Left forelimb (tissue), 1 donor: ENCODE measurements around the gene CR1.
"Not testable (repeated sequence)": the region's sequence is repeated elsewhere in the genome, so short reads cannot be mapped to it uniquely, and the experiment has no call there.

Experiments used
- DNase-seq: peaks from one replicate; pipeline ENCODE4 v3.0.0-alpha.2; 2018; ENCODE audit warnings: low spot score

Gene CR1

DNA sequence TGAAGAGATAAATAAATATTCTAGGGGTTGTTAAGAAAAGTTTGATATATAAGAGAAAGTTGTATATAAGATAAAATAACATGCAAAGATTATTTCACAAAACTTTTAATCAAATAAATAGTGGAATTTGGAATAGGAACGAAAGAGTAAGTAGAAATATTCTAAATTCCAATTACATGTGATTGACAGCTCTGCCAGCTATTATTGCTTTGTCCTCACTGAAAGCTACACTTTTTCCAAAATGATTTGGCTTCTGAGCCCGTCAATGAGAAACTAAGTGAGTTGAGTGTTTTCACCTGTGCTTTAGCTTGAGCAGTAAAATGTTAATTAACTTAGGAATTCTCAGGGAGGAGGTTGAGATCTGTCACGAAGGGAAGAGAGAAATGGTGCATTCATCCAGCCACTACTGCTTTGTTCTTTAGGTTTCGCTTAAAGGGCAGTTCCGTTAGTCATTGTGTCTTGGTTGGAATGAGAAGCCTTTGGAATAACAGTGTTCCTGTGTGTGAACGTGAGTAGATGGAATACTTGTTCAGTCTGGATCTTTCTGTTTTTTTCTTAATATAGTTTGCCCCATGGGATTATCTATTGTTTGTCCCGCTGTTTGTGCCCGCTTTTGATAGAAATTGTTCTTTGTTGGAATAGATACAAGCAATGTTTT, 85.7 kb downstream of the CR1 start:
- DNase-seq = no peak

DNA sequence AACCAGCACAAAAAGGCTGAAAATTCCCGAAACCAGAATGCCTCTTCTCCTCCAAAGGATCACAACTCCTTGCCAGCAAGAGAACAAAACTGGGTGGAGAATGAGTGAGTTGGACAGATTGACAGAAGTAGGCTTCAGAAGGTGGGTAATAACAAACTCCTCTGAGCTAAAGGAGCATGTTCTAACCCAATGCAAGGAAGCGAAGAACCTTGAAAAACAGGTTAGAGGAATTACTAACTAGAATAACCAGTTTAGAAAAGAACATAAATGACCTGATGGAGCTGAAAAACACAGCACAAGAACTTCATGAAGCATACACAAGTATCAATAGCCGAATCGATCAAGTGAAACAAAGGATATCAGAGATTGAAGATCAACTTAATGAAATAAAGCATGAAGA, 93.5 kb downstream of the CR1 start:
- DNase-seq = not testable (repeated sequence)

DNA sequence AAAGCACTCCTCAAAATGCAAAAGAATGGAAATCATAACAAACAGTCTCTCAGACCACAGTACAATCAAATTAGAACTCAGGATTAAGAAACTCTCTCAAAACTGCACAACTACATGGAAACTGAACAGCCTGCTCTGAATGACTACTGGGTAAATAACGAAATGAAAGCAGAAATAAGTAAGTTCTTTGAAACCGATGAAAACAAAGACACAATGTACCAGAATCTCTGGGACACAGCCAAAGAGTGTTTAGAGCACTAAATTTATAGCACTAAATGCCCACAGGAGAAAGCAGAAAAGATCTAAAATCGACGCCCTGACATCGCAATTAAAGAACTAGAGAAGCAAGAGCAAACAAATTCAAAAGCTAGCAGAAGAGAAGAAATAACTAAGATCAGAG, 95.2 kb downstream of the CR1 start:
- DNase-seq = not testable (repeated sequence)

DNA sequence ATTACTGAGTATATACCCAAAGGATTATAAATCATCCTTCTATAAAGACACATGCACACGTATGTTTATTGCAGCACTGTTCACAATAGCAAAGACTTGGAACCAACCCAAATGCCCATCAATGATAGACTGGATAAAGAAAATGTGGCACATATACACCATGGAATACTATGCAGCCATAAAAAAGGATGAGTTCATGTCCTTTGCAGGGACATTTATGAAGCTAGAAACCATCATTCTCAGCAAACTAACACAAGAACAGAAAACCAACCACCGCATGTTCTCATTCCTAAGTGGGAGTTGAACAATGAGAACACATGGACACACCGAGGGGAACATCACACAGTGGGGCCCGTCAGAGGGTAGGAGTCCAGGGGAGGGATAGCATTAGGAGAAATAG, 98.1 kb downstream of the CR1 start:
- not testable (repeated sequence) for DNase-seq

DNA sequence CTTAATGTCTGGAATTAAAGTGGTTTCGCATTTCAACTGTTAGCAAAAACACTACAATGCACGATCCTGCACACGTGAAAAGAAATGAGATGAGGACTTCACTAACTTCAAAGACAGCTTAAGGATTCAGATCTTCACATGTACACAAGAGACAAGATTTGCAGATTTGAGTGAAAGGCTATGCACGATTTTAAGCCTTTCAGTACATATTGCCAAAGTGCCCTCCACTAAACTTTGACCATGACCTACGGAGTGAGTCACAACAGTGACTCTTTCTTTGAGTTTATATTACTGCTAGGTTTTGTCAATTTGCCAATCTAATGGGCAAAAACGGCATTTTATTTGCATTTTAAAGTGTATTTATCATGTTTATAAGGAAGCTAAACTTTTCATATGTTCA, 107.8 kb downstream of the CR1 start:
- no peak for DNase-seq

DNA sequence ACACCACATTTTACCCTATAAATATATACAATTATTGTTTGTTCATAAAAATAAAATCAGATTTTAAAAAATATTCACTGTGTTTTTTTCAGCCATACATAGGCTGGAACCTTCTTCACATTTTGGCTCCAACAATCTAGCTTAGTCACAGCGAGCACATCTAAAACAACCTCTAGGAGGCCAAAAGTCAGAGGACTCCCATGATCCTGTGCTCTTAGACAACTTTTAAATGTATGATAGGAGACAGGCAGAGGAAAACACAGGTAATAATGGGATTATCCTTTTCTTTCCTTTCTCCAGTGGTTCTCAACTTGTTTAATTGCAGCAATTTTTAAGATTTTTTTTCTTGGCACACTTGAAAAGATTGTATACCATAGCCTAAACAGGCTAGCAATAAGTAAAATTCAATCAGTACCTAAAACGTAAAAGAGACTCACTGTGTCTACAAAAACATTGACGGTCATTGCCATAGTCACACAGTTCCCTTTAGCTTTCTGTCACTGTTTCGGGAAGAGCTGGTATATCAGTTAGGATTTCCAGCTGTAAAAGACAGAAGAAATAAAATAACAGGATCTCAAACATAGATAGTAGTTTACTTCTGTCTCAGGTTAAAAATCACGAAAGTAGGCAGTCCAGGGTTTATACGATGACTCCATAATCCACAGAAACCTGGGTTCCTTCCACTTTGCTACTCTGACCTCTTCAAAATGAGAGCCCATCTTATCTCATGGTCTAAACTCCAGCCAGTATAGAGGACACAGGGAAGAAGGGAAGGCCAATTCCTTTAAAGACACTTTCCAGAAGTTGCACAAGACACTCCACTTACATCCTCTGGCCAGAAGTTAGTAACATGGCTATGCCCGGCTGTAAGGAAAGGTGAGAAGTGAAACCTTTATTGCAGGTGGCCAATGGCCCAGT, 109.7 kb downstream of the CR1 start:
- no peak for DNase-seq

DNA sequence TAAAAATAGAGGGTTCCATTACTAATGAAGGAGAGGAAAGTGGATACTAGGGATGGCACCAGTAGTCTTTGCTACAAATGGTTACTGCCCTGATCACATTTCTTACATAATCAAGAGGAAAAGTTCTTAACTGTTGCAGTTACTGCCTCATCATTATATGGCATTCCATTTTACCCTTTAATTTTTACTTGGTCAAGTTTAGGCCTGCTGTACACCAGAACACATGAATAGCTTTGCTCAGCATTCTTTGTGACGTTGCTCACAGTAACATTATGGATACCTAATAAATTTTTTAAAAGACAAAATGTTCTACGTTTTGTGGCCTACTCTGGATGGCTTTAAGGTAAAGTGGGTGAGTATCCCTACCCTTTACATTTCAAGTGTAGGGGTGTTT, 110.4 kb downstream of the CR1 start:
- no peak for DNase-seq

DNA sequence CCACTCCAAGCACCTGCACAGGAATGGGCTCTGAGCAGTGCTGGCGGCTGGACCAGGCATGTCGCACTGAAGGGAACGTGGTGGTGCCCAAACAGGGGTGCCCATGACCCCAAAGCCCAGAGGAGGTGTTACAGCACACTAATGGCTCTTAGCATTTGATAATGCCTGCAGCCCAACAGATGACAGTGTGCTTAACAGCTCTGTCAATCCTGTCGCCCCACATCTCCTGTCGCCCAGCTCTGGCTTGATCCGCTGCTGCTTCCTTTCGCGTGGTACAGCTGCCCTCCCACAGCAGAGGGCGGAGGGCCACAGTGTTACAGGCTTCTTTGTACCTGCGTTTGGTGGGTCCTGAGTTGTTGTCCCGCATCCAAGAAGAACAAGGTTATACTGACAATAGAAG, 116.8 kb downstream of the CR1 start:
- no peak for DNase-seq

DNA sequence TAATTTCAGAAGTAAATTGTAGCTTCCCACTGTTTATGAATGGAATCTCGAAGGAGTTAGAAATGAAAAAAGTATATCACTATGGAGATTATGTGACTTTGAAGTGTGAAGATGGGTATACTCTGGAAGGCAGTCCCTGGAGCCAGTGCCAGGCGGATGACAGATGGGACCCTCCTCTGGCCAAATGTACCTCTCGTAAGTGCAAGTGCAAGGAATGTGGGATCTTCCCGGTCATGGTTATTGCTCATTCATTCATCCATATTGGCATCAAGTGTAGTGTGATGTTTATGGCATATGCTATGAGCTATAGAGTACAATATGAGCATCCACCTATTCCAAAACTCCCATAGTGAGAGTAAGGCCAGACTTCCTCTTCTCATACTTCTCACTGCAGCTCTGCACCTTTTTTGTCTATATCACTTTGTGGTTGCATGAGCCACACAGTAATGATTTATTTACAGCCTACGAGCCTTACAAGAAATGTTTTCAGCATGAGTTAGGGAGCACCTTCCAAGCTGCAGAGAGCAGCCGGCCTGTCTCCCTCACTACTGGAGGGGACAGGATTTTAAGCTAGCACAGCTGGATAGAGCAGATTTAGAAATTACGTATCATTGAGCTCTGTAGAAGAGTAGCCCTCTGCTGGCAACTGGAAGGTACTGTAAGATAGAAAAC, 124.0 kb downstream of the CR1 start:
- no peak for DNase-seq

DNA sequence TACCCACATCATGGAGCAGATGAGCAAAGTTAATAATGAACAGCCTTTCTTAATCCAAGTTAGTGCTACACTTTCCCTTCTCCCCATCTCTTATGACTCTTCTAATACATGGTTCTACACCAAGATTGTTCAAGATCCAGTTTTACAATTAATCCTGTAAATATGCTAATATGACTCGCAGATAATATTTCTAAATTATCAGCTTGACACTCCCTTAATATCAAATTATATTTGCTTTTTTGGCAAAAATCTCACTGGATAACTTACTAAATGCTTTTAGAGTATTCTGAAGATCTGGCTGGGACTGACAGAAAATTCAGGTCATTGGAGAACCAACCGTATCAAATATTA, 124.6 kb downstream of the CR1 start:
- DNase-seq = no peak

DNA sequence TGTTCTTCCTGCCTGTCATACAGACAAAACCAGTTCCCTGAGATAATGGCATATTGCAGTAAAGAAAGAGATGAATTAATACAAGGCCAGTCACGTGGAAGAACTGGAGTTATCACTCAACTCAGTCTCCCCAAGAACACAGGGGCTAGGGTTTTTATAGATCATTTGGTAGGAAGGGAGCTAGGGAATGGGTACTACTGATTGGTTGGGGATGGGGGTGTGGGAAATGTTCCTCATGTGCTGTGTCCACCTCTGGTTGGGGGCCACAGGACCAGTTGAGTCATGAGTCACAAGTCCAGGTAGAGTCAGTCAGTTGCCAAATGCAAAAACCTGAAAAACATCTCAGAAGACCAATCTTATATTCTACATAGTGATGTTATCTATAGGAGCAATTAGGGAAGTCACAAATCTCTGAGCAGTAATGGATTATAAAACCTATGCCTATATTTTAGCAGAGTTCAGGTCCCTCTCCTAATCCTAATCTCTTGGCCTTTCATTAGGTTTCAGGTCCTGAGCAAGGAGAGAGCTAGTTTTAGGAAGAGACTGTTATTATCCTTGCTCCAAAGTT, 129.6 kb downstream of the CR1 start:
- not testable (repeated sequence) for DNase-seq

DNA sequence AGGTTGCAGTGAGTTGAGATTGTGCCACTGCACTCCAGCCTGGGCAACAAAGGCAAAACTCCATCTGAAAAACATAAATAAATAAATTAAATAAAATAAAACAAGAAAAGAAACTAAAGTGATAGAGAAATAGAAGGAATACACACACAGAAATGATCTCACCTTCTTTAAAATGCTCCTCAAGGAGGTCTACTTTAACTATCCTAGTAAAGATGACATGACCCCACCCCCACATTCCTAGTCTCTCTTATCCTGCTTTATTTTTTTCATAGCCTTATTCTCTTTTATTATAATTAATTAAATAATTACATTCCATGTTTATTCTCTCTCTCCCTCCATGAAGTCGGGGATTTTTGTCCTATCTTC, 131.0 kb downstream of the CR1 start:
- no peak for DNase-seq

DNA sequence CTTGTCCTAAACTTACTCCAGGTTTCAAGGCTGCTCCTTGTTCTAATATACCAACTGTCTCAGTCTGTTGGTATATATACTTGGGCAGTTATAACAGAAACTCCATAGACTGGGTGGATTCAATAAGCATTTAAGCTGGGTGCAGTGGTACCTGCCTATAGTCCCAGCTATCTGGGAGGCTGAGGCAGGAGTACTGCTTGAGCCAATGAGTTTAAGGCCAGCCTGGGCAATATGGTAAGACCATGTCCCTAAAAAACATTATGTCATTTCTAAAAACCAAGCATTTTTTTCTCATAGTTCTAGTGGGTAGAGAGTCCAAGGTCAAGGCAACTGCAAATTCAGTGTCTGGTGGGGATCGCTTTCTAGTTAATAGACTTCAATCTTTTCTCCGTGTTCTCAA, 131.5 kb downstream of the CR1 start:
- no peak for DNase-seq

DNA sequence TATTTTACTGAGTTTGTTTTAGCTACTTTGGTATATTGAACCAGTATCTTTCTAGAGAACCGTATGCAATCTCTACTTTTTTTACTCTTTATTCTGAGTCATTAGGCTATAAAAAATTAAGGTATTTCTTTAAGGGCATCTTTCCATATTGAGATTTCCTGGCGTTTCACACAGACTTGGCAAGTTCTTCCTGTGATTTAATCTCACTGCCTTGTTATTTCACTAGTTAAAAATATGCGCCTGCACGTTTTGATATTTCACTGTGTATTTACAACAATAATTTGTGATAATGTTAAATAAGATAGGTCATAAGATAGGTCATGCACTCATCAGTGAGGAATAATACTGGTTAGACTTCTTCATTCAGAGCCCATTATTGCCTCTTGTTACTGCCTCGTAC, 132.8 kb downstream of the CR1 start:
- no peak for DNase-seq

DNA sequence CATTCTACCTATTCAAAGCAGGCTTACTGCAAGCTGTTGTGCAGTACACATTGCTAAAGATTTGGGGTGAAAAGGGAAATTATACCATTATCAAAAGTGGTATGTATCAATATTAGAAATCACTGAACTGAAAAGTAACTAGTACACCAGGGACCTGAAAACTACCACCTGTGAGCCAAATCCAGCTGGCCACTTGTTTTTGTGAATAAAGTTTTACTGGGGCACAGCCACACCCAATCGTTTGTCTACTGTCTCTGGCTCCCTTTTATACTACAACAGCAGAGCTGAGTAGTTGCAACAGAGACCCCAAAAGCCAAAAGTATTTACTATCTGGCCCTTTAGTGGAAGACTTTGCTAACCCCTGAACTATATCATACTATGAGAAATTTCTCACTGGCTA, 135.2 kb downstream of the CR1 start:
- DNase-seq = no peak

DNA sequence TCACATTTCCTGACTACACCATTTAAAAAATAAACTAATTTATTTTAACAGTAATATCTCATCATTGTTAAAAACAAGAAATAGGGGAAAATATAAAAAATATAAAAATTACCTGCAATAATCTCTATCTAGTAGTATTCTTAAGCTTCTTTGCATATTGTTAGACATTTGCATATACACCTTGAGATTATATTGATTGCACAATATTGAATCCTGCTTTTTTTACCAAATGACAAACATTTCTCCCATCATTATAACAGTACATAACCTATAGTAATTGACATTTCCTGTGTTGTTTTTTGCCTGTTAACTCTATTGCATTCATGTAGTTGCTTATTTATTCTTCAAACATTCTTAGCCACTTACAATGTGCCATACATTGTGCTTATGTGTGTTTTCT, 137.3 kb downstream of the CR1 start:
- DNase-seq = no peak

DNA sequence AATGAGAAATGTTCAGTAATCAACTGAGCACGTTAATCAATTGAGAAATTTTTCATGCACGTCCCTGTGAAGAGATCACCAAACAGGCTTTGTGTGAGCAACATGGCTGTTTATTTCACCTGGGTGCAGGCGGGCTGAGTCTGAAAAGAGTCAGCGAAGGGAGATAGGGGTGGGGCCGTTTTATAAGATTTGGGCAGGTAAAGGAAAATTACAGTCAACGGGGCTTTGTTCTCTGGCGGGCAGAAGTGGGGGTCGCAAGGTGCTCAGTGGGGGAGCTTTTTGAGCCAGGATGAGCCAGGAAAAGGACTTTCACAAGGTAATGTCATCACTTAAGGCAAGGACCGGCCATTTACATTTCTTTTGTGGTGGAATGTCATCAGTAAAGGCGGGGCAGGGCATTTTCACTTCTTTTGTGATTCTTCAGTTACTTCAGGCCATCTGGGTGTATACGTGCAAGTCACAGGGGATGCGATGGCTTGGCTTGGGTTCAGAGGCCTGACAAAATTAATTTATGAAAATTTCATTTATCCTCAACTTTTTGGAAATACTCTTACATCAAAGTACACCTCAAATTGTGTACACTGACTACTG, 137.8 kb downstream of the CR1 start:
- not testable (repeated sequence) for DNase-seq

DNA sequence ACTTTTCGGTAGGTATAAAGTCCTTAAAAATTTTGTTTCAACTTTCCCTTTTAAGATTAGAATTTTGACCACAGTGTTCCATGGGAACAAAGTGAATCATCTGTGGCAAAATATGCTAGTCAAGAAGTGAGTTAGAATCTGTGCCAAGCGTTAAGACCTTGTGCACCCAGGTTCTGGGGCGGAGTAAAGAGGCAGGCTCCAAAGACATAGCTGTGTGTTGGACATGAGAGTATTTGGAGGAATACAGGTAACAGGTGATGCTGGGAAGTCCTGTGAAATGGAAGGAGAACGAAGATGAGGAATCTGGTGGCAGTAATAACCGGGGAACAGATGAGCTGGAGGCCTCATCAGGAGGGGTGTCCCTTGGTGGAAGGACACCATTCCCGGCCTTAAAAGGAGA, 138.3 kb downstream of the CR1 start:
- DNase-seq = not testable (repeated sequence)

DNA sequence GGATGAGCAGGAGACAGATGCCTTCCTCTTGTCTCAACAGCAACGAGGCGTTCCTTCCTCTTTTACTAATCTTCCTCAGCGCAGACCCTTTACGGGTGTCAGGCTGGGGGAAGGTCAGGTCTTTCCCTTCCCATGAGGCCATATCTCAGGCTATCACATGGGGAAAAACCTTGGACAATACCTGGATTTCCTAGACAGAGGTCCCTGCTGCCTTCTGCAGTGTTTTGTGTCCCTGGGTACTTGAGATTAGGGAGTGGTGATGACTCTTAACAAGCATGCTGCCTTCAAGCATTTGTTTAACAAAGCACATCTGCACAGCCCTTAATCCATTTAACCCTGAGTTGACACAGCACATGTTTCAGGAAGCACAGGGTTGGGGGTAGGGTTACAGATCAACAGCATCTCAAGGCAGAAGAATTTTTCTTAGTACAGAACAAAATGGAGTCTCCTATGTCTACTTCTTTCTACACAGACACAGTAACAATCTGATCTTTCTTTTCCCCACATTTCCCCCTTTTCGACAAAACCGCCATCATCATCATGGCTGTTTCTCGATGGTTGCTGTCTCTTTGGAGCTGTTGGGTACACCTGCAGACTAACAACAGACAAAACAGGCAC, 139.7 kb downstream of the CR1 start:
- not testable (repeated sequence) for DNase-seq

DNA sequence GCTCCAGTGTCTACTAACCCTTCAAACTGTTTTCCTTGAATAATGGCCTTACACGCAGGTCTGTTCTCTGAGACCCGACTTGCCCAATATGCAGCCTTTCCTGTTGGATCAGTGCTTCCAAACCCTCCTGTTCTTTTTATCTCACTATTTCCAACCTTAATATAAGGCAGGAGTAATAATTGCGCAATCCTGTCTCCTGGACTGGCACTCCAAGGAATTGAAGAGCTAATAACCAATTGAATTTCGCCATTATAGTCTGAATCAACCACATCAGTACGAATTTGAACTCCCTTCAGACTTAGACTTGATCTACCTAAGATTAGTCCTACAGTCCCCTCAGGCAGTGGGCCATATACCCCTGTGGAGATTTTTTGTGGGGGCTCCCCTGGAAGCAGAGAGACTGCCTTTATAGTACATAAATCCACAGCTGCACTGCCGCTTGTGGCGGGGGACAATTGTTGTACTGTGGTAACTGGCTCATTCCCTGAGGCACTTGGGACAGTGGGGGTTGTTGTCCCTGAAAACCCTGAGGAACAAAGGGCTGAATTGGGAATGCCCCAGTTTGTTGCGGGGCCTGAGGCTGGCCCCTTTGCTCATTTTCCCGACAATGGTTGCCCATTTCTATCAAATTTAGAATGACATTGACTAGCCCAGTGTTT, 142.7 kb downstream of the CR1 start:
- DNase-seq = not testable (repeated sequence)

DNA sequence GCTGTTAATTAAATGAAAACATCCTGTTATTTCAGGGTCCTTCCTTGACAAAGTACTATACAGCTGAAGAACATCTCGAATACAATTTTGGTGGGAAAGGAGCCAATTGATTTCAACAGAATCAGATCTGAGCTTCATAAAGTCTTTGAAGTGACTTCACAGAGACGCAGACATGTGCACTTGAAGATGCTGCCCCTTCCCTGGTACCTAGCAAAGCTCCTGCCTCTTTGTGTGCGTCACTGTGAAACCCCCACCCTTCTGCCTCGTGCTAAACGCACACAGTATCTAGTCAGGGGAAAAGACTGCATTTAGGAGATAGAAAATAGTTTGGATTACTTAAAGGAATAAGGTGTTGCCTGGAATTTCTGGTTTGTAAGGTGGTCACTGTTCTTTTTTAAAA, 143.4 kb downstream of the CR1 start:
- not testable (repeated sequence) for DNase-seq
